Osteocyte (in vitro differentiated cells): ENCODE results near the gene ST6GALNAC5. TPM values are rescaled to one million over a fixed set of nuclear protein-coding genes. Genes with fewer than 3 reads are reported as not detected.

Experiments
- DNase-seq: peaks from one replicate; pipeline ENCODE4 v3.0.0; 2021; ENCODE audit warnings: mixed read lengths; ENCODE audit not compliant: unreplicated experiment; ENCODE audit errors: extremely low spot score
- H3K27ac Mint-ChIP-seq: one replicate; pipeline ENCODE4 v1.8.0; 2021; ENCODE audit warnings: mild to moderate bottlenecking, mixed read lengths; ENCODE audit not compliant: unreplicated experiment
- H3K27me3 Mint-ChIP-seq: one replicate; pipeline ENCODE4 v1.8.0; 2021; ENCODE audit warnings: mixed read lengths; ENCODE audit not compliant: unreplicated experiment
- H3K36me3 Mint-ChIP-seq: one replicate; pipeline ENCODE4 v1.8.0; 2021; ENCODE audit warnings: mixed read lengths; ENCODE audit not compliant: unreplicated experiment
- H3K4me1 Mint-ChIP-seq: one replicate; pipeline ENCODE4 v1.8.0; 2021; ENCODE audit warnings: mixed read lengths; ENCODE audit not compliant: unreplicated experiment
- H3K4me3 Mint-ChIP-seq: one replicate; pipeline ENCODE4 v1.8.0; 2021; ENCODE audit warnings: mild to moderate bottlenecking, moderate library complexity, mixed read lengths; ENCODE audit not compliant: unreplicated experiment
- H3K9me3 Mint-ChIP-seq: one replicate; pipeline ENCODE4 v1.8.0; 2021; ENCODE audit warnings: mixed read lengths; ENCODE audit not compliant: unreplicated experiment
- total RNA-seq: library from RNA; stranded (reverse); gene quantifications from 2 replicates; pipeline ENCODE4 v1.2.1, GENCODE V29; 2021
- TF ChIP-seq, protein P1 (sequence below): fragments of 200-600 bp; sonication (generic); IDR thresholded peaks from 2 replicates; pipeline ENCODE4 v1.5.0; 2021; ENCODE audit warnings: antibody characterized with exemption, mild to moderate bottlenecking, moderate library complexity

The ST6GALNAC5 gene
- total RNA-seq, 1 donor from 2014 or later: 3.7 TPM

DNA sequence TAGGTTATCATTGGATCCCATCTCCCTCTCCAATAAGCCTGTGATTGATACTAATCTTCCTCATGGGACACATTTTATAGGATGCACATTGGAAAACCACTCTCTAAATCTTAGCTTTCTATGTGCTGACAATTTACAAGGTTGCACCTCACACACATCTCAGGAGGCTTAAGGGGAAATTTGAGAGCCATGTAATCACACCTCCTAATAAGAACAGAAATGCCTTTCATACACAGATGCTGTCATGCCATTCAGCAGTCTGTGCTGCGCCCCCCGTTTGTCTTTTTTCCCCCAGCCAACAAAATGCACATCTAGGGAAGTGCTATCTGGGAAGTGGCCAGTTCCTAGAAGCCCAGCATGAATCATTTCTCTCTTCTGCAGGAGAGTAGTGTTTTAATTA is 154.5 kb downstream of the ST6GALNAC5 start:
- H3K4me3 Mint-ChIP-seq: no peak overlapping the region
- TF ChIP-seq, protein P1, sequence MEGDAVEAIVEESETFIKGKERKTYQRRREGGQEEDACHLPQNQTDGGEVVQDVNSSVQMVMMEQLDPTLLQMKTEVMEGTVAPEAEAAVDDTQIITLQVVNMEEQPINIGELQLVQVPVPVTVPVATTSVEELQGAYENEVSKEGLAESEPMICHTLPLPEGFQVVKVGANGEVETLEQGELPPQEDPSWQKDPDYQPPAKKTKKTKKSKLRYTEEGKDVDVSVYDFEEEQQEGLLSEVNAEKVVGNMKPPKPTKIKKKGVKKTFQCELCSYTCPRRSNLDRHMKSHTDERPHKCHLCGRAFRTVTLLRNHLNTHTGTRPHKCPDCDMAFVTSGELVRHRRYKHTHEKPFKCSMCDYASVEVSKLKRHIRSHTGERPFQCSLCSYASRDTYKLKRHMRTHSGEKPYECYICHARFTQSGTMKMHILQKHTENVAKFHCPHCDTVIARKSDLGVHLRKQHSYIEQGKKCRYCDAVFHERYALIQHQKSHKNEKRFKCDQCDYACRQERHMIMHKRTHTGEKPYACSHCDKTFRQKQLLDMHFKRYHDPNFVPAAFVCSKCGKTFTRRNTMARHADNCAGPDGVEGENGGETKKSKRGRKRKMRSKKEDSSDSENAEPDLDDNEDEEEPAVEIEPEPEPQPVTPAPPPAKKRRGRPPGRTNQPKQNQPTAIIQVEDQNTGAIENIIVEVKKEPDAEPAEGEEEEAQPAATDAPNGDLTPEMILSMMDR: no peak
- no peaks in the 10 kb centered on the region for H3K36me3 Mint-ChIP-seq
- no peaks in the 10 kb centered on the region for H3K9me3 Mint-ChIP-seq
- H3K27me3 Mint-ChIP-seq: peaks cover 28% of the 10 kb centered on the region
- no peak for DNase-seq
- no peaks in the 10 kb centered on the region for H3K4me1 Mint-ChIP-seq
- H3K27ac Mint-ChIP-seq: no peak overlapping the region

DNA sequence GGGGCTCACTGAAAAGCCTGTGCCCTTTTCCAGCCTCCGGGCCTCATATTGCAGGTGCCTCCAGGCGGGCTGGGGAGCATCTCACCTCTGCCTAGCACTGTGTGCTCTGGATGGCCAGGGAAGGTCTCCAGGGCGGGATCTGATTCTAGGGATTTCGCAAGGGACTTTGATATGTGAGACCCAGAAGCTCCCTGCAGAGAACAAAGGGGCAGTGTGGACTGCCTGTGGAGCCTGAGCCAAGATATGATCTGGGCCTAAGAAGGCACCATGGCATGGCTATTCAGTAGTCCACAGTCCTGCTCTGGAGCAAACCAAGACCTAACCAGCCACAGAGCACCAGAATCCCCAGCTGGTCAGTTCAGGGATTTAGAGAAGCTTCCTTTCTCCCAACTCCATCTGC is 157.2 kb downstream of the ST6GALNAC5 start:
- Mint-ChIP-seq H3K4me3 (no peak overlapping the region), H3K27ac (no peak overlapping the region), H3K4me1 (no peaks in the 10 kb centered on the region), H3K27me3 (peaks cover 21% of the 10 kb centered on the region), H3K9me3 (no peaks in the 10 kb centered on the region), H3K36me3 (no peaks in the 10 kb centered on the region)
- TF ChIP-seq, protein P1: no peak
- DNase-seq: no peak

DNA sequence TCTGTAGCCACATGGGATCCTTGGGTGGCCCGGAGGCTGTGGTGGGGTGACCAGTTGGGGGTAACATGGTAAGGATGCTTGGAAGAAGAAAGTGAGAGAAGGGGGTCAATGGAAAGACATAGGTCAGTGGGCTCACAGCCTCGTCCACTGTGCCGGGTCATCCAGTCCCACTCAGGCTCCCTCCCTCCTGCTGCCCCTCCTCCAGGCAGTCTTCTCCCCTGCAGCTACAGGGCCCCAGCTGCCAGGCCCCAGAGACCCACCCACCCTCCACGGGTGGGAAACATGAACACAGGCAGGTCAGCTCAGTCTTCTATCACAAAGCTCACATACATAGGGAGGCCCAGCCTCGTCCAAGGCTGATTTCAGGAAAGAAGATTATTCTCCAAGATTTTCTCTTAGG is 158.3 kb downstream of the ST6GALNAC5 start:
- no peaks in the 10 kb centered on the region for H3K9me3 Mint-ChIP-seq

DNA sequence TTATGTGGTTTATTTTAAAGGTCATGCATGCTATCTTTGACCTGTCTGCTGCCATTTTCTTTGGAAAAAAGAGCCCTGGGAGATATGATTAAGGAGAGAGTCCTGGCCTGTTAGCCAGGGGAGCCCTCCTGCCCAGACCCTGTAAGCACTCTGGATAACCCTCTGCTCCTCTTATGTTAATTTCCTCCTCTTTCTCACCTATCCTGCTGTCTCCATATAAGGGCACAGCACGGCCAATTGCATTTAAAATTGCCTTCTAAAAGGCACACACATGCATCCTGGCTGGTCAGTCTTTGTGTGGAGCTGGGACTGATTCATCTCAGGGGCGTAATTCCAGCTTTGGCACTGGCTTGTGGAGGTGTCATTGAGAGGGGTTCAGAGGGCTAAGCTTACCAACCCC is 158.9 kb downstream of the ST6GALNAC5 start:
- TF ChIP-seq, protein P1: no peak
- Mint-ChIP-seq H3K4me3 (no peak overlapping the region), H3K36me3 (no peaks in the 10 kb centered on the region), H3K27me3 (peaks cover 21% of the 10 kb centered on the region), H3K9me3 (no peaks in the 10 kb centered on the region), H3K4me1 (no peaks in the 10 kb centered on the region), H3K27ac (no peak overlapping the region)
- DNase-seq: no peak

More for the DNA sequence above, 158.3 kb downstream of the ST6GALNAC5 start:
- no peaks in the 10 kb centered on the region for H3K36me3 Mint-ChIP-seq
- no peak overlapping the region for H3K27ac Mint-ChIP-seq
- DNase-seq: no peak
- no peaks in the 10 kb centered on the region for H3K4me1 Mint-ChIP-seq
- no peak overlapping the region for H3K4me3 Mint-ChIP-seq
- TF ChIP-seq, protein P1: no peak
- peaks cover 21% of the 10 kb centered on the region for H3K27me3 Mint-ChIP-seq

DNA sequence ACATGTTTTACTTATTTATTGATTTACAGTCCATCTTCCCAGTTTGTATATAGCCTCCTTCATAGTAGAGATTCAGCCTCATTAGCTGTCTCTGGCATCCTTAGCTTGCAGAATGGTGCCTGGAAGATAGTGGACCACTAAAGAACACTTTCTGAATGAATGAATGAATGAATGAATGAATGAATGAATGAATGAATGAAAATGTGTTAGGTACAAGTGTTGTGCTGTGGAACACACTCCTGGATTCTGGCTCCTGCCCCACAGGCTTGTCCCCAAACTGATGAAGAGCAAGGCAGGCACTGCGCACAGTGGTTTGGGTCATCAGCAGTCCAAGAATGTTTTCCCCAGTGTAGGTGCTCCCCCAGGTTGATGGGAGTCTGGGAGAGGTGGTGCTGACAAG is 159.4 kb downstream of the ST6GALNAC5 start:
- TF ChIP-seq, protein P1: no peak
- Mint-ChIP-seq H3K9me3 (no peaks in the 10 kb centered on the region), H3K27ac (no peak overlapping the region), H3K36me3 (no peaks in the 10 kb centered on the region), H3K27me3 (peaks cover 21% of the 10 kb centered on the region), H3K4me3 (no peak overlapping the region), H3K4me1 (peaks cover 3% of the 10 kb centered on the region)
- no peak for DNase-seq
